GM21381 (cell line): ENCODE results near the gene LAMA2.

Experiments
- ATAC-seq: cut with Tn5 transposase; IDR thresholded peaks from one replicate; pipeline ENCODE4 v1.9.1; 2021; ENCODE audit warnings: mild to moderate bottlenecking, moderate library complexity; ENCODE audit not compliant: unreplicated experiment

The LAMA2 gene

GRCh38 chr6:129252377-129253071, 369.6 kb downstream of the LAMA2 start:
- no peak for ATAC-seq

- no peak for ATAC-seq
Observed at GRCh38 chr6:129253242-129253641, 370.3 kb downstream of the LAMA2 start.

- no peak for ATAC-seq
Observed at GRCh38 chr6:129253727-129254126, 370.8 kb downstream of the LAMA2 start.

GRCh38 chr6:129257196-129257595, 374.3 kb downstream of the LAMA2 start:
- ATAC-seq: no peak

- ATAC-seq: no peak
Observed at GRCh38 chr6:129262661-129263060, 379.7 kb downstream of the LAMA2 start.

- no peak for ATAC-seq
Observed at GRCh38 chr6:129263176-129263575, 380.2 kb downstream of the LAMA2 start.

GRCh38 chr6:129264480-129265045, 381.6 kb downstream of the LAMA2 start:
- ATAC-seq: no peak

GRCh38 chr6:129267028-129267427, 384.1 kb downstream of the LAMA2 start:
- no peak for ATAC-seq

GRCh38 chr6:129269076-129269475, 386.1 kb downstream of the LAMA2 start:
- no peak for ATAC-seq

- ATAC-seq: no peak
Observed at GRCh38 chr6:129269891-129270290, 387.0 kb downstream of the LAMA2 start.

GRCh38 chr6:129270450-129270849, 387.5 kb downstream of the LAMA2 start:
- no peak for ATAC-seq

GRCh38 chr6:129273161-129273560, 390.2 kb downstream of the LAMA2 start:
- no peak for ATAC-seq

GRCh38 chr6:129276461-129276860, 393.5 kb downstream of the LAMA2 start:
- ATAC-seq: no peak

- no peak for ATAC-seq
Observed at GRCh38 chr6:129276986-129277385, 394.0 kb downstream of the LAMA2 start.

- ATAC-seq: no peak
Observed at GRCh38 chr6:129279343-129280292, 396.7 kb downstream of the LAMA2 start.

GRCh38 chr6:129280293-129280644, 397.3 kb downstream of the LAMA2 start:
- ATAC-seq: no peak

- ATAC-seq: no peak
Observed at GRCh38 chr6:129280749-129281148, 397.8 kb downstream of the LAMA2 start.

- no peak for ATAC-seq
Observed at GRCh38 chr6:129281168-129281796, 398.3 kb downstream of the LAMA2 start.

- ATAC-seq: no peak
Observed at GRCh38 chr6:129282019-129282418, 399.1 kb downstream of the LAMA2 start.

- ATAC-seq: no peak
Observed at GRCh38 chr6:129284225-129284624, 401.3 kb downstream of the LAMA2 start.
